ENCODE results near the gene WDR45B.

DNA sequence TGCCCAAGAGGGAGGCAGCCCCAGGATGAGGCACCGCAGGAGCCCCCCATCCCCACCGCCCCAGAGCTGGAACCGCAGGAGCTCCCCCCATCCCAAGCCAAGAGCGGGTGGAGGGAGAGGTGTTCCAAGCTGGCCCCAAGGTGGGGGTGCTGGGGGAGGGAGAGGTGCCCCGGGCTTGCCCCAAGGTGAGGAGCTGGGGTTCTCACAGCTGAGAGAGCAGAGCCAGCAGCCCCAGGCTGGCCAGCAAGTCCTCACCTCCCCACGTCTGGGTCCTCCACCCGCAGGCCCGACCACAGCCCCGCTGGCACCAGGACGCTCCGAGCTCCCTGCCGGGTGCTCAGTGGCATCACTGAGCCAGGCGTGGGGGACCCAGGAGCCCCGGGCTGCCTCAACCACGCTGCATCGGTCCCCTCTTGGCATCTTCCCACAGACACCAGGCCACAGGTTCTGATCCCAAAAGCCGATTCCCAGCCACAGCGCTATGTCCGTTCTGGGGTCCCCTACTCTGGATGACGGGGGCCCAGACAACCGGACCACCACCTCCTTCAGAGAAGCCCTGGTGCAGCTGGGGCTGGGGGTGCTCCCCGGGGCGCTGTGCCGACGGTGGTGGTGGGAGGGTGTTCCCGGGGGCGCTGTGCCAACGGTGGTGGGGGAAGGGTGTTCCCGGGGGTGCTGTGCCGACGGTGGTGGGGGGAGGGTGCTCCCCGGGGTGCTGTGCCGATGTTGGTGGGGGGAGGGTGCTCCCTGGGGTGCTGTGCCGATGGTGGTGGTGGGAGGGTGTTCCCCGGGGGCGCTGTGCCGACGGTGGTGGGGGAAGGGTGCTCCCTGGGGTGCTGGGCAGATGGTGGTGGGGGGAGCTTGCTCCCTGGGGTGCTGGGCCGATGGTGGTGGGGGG is 15.4 kb upstream of the WDR45B start:
- TF ChIP-seq EZH2 (IDR thresholded peaks at IDR 0.05; ENCODE audit: insufficient read depth, poor library complexity, severe bottlenecking): no peak
- no peak for TF ChIP-seq EZH2phosphoT487 (IDR thresholded peaks at IDR 0.05; ENCODE audit: insufficient read depth, low read depth)

All from GM23248 (cell line).